ENCODE results near the gene FFAR1.

The FFAR1 gene

GRCh38 chr19:35383536-35383935 lies 35.8 kb downstream of the FFAR1 start:
- no peak for TF ChIP-seq EP300 (IDR thresholded peaks at IDR 0.05; ENCODE audit: borderline replicate concordance)
- TF ChIP-seq NFIC (IDR thresholded peaks at IDR 0.05) = no peak
- no peak for TF ChIP-seq ZBTB7A (IDR thresholded peaks at IDR 0.05; ENCODE audit: low read depth)
- TF ChIP-seq CREB1 (IDR thresholded peaks at IDR 0.05; ENCODE audit: low read depth) = no peak
- TF ChIP-seq EGR1 (IDR thresholded peaks at IDR 0.05) = no peak
- TF ChIP-seq FOXM1 (IDR thresholded peaks at IDR 0.05; ENCODE audit: borderline replicate concordance, low read depth) = no peak
- no peak for TF ChIP-seq TAF1 (IDR thresholded peaks at IDR 0.05; ENCODE audit: low read depth)

- TF ChIP-seq MAX (IDR thresholded peaks at IDR 0.05) (no peak), YY1 (IDR thresholded peaks at IDR 0.05; ENCODE audit: low read depth) (no peak)
Observed at GRCh38 chr19:35388277-35389054, 40.8 kb downstream of the FFAR1 start.

- TF ChIP-seq ZBTB7A (IDR thresholded peaks at IDR 0.05; ENCODE audit: low read depth) (no peak), NFIC (IDR thresholded peaks at IDR 0.05) (no peak), MAX (IDR thresholded peaks at IDR 0.05) (no peak), USF1 (IDR thresholded peaks at IDR 0.05) (no peak), CEBPB (IDR thresholded peaks at IDR 0.05) (no peak), EP300 (IDR thresholded peaks at IDR 0.05; ENCODE audit: borderline replicate concordance) (no peak)
Observed at GRCh38 chr19:35389192-35389861, 41.6 kb downstream of the FFAR1 start.

GRCh38 chr19:35392742-35393715 lies 45.3 kb downstream of the FFAR1 start:
- TF ChIP-seq TAF1 (IDR thresholded peaks at IDR 0.05; ENCODE audit: low read depth) (no peak), USF1 (IDR thresholded peaks at IDR 0.05) (no peak), CREB1 (IDR thresholded peaks at IDR 0.05; ENCODE audit: low read depth) (no peak), EP300 (IDR thresholded peaks at IDR 0.05; ENCODE audit: borderline replicate concordance) (no peak), YY1 (IDR thresholded peaks at IDR 0.05; ENCODE audit: low read depth) (no peak), TEAD4 (IDR thresholded peaks at IDR 0.05) (no peak), NFIC (IDR thresholded peaks at IDR 0.05) (no peak), TCF12 (IDR thresholded peaks at IDR 0.05; ENCODE audit: low read depth) (no peak), REST (IDR thresholded peaks at IDR 0.05; ENCODE audit: low read depth) (no peak), ZBTB7A (IDR thresholded peaks at IDR 0.05; ENCODE audit: low read depth) (no peak), FOXM1 (IDR thresholded peaks at IDR 0.05; ENCODE audit: borderline replicate concordance, low read depth) (no peak), MAX (IDR thresholded peaks at IDR 0.05) (no peak), CEBPB (IDR thresholded peaks at IDR 0.05) (no peak), RAD21 (IDR thresholded peaks at IDR 0.05; ENCODE audit: low read depth) (no peak), EGR1 (IDR thresholded peaks at IDR 0.05) (no peak)

GRCh38 chr19:35395382-35396199 lies 47.9 kb downstream of the FFAR1 start:
- TF ChIP-seq USF1 (IDR thresholded peaks at IDR 0.05) = no peak
- TF ChIP-seq CREB1 (IDR thresholded peaks at IDR 0.05; ENCODE audit: low read depth) = no peak
- no peak for TF ChIP-seq FOXM1 (IDR thresholded peaks at IDR 0.05; ENCODE audit: borderline replicate concordance, low read depth)
- no peak for TF ChIP-seq MAX (IDR thresholded peaks at IDR 0.05)
- TF ChIP-seq ZBTB7A (IDR thresholded peaks at IDR 0.05; ENCODE audit: low read depth) = no peak

Measured in Ishikawa (cell line).